ENCODE data around the gene ADCY3.
"Not testable (repeated sequence)": the region's sequence is repeated elsewhere in the genome, so short reads cannot be mapped to it uniquely, and the experiment has no call there.

Gene ADCY3

DNA sequence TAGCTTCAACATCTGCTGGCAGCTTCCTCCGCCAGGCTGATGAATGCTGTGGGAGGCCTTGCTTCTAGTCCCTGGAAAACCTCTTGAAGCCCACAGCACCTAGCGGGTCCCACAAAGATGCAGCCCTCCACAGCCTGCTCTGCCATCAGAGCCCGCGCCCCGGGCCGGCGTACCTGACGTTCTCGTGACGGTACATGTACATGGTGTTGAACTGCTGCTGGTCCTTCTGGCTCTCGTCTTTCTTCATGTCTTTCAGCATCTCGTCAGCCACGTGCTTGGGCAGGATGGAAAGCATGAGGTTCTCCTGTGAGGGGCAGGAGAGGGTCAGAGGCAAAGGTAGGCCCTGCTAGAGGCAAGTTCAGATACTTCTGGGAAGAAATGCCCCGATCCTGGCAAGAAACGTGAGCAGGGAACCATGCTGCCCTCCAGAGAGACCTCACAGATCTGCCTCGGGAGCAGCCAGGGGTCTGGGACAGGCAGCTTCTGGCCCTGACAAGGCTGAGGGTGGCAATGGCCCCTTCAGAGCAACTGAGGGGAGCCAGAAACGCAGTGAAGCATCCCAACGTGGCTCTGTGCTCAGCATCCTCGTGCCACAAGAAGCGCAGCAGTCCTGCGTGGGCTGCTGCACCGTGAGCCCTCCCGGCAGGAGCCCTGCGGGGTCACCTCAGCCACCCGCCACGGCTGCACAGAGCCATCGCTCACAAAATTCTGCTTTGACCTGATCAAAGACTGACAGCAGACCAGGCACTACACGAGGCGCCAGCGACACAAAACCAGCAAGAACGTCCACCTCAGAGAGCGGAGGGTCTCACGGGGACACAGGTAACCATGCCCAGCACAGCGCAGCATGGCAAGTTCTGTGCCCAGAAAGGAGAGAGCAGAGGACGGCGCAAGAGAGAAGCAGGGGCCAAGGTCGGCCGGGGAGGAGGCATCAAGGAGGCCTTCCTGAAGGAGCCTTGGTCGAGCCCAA, 77.7 kb downstream of the ADCY3 start:
- DNase-seq: no peak

DNA sequence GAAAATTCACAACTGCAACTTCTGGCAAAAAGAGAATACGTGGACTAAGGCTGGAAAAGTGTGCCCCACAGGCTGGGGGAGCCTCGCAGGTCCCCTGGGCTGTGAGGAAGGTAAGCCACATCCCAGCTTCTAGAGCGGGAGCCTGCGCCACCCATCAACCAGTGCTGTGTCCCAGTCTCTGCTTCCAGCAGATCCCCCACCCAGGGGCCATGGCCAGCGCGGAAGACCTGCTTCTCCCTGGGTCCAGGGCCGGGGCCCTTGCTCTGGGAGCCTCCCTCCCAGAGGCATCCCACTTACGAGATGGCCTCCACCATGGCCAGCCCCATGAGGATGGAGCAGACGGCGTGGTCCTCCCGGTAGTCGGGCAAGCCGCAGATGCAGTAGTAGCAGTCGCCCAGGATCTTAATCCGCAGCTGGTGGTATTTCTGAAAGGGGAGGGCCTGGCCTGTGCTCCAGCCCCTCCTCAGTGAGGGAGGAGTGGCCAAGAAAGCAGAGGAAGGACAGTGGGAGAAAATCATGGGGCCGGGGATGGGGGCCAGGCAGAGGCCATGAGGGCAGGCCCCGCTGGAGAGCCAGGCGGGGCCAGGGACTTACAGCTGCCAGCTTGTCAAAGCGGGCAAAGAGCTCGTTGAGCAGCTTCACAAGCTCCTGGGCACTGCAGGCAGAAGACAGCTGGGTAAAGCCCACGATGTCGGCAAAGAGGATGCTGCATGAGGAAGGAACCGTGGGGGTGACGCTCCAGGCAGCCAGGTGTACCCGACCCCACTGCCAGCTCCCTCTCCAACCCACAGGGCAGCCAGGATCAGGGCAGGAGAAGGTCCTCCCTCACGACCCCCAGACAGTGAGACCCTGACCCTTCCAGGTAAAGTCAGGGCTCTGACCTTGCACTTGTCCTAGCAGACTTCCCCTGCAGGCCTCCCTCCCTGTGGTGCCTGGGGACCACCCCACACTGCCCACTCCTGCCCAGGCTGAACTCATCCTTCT, 78.8 kb downstream of the ADCY3 start:
- no peak for DNase-seq

DNA sequence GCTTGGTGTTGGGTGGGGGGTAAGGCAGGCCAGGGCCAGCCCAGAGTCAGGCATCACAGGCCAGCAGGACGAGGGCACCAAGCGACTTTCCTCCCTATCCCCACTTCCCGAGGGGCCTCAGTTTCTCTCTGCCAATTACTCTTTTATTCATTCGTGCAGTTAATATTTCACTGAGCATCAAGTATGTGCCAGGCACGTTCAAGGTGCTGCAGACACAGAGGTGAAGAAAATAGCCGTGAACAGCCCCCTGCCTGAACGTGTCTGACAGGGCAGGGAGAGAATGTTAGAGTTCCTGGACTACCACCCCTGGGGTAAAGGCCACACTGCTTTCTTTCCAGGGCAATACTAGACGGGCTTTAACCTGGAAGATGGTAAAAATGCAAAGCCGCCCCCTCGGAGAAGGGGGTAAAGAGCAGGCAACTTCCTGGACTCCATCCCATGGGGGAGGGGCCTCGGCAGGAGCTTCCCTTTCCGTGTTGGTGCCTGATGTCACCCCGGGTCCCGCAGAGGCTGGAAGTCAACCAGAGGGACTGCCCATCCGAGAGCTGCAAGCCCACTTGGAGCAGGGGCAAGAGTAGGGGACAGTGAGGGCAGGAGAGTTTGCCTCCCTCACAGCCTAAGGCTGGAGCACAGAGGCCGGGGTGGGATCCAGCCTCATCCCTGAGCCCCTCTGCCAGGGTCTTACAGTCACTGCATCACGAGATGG, 79.7 kb downstream of the ADCY3 start:
- no peak for DNase-seq

DNA sequence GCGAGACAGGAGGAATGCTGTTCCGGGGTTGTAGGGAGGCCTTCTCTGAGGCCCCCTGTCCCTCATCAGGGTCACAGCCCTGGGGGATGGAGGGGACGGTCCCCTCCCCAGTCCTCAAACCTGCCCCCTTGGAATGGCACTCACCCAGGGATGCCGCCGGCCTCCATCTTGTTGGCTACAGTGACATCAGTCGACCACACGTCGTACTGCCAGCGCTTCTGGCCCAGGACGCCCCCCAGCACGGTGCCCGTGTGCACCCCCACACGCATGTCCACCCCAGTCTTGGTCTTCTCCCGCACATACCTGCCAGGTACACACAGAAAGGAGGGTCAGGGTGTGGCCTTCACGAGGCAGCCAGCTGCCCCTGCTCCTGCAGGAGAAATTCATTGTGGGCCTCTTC, 80.3 kb downstream of the ADCY3 start:
- no peak for DNase-seq

DNA sequence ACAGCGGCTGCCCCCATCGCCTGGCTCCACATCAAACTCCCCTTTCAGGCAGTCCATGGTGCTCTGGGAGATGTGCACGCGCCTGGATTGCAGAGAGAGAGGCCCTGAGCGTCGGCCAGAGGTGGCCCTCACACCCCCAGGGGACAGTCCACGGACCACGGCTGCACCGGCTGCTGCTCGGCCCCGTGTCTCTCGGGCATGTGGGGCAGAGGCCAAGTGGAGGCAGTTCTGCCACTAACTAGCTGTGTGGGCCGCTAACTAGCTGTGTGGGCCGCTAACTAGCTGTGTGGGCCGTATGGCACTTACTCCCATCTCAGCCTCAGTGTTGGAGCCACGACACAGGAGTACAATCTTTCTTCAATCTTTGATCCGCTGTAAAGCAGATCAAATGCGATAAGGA, 81.5 kb downstream of the ADCY3 start:
- no peak for DNase-seq

DNA sequence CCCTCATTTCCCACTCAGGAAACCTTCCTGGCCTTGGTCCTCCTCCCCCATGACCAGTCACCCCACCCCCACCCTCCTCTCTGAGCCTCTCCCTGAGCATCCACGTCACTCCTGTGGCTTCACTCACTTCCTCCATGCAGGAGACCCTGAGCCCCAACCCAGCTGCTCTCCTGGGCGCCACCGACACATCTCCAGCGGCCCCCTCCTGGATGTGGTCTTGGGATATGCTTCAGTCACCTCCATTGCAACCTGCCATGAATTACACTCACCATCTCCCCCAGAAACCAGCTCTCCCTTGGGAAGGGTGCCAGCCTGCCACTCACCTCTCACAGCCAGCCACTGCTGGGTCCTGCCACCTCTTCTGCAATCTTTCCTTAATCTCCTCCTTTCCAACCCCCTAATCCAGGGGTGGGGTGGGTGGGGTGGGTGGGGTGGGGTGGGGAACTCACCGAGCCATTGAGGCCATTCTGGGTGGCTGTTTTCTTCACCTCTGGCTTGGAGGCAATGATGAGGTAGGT, 82.0 kb downstream of the ADCY3 start:
- no peak for DNase-seq

DNA sequence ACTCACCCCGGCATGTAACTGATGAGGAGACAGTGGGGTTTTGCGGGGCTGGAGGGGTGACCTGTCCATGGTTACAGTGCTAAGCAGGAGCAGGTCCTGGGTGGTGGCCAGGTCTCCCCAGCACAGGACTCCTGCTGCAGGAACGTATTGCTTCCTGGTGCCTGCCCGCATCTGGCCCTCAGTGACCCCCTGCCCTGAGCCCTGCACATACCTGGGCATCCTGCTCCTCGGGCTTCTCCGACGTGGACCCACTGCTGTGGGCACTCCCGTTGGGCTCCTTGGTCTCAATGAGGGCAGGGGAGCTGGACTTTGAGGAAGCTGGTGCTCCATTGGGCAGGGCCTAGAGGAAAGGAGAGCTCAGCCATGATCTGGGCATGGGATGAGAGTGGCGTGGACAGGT, 83.3 kb downstream of the ADCY3 start:
- no peak for DNase-seq

DNA sequence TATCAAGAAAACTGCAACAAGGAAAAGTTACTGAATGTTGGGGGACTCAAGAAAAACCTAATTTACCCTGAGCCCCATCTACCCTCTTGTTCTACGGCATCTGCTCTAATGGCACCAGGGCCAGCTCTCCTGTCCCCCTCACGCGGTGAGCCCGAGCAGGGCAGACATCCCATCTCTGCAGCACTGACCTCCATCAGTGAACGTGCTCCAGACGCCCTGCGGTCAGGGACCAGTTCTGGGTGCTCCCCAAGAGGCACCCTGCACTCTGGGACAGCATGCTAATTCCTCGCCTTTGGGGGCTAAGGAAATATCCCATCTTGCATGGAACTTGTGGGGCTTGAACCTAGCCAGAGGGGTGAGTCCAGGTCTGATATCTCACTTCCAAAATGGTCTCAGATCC, 83.8 kb downstream of the ADCY3 start:
- no peak for DNase-seq

DNA sequence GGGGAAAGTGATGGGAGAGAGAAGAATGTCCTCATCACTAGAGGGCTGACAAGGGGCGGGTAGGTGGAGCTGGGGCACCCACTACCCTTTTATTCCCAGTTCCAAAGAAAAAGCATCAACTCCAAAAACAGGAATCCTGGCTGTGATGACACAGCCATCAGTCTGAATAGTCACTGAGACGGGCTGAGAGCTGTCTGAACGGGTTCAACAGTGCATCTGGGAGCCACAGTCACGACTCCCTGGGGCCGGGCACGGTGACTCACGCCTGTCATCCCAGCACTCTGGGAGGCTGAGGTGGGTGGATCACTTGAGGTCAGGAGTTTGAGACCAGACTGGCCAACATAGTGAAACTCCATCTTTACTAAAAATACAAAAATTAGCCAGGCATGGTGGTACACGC, 84.6 kb downstream of the ADCY3 start:
- not testable (repeated sequence) for DNase-seq

DNA sequence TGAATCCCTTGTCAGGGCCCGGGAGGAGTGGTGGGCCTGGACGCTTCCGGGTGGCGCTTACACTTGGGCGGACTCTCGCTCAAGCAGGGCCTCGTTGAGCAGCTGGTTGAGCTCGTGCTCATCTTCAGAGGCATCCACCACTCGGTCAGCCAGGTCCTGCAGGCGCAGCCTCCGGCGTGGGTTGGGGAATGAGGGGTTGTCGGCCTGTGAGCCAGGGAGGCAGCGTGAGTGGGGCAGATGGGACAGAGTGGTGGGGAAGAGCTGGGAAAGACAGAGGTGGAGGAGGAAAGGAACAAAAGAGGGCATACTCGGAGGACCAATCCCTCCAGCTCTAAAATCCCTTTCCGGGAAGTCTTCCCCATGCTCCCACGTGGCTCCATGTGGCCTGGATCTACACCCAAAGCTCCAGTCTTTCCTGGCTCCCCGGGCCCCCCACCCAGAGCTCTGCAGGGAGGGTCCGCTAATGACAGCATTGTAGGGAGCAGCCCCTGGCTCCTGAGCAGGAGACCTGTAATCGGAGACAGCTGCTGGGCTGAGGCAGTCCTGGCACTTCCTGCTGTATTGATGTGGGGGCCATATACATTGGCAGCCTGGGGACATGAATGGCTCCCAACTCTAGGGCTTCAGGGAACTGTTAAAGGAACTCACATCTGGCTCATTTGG, 85.2 kb downstream of the ADCY3 start:
- DNase-seq: no peak

DNA sequence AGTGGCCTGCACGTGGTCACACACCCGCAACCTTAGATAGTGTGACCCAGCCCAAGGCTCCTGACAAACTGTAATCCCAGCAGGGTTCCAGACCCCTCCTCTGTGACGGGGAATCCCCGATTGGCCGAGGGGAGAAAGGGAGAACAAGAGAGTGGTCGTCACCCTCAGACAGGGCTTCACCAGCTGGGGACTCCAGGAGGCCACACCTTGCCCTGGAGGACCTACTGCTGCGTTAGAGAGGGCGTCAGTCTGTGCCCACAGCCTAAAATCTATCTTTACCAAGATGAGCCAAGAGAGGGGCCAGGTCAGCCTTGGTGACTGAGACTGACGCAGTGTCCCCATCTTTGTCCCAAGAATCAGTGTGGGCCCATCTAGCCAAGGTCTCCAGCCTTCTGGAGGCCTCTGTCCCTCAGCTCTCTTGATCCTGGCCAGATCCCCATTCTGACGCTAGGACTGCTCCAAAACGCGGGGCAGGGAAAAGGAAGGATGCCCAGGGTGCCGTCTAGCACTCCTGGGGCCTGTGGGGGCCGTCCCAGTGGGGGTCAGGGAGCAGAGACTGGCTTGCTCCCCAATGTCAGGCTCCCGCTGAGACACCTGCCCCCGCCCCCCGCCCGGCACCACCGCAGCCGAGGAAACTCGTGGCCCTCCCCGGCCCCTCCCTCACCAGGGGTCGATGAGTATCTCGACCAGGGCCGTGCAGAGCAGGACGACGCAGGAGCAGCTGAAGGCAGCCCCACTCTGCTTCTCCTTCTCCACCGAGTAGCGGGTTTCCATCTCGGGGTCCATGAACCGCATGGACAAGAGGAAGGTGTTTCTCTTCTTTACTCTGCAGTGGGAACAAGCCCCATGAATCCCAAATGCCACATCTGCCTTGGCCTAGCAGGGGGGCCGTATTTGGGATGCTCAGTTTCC, 86.0 kb downstream of the ADCY3 start:
- DNase-seq: no peak

DNA sequence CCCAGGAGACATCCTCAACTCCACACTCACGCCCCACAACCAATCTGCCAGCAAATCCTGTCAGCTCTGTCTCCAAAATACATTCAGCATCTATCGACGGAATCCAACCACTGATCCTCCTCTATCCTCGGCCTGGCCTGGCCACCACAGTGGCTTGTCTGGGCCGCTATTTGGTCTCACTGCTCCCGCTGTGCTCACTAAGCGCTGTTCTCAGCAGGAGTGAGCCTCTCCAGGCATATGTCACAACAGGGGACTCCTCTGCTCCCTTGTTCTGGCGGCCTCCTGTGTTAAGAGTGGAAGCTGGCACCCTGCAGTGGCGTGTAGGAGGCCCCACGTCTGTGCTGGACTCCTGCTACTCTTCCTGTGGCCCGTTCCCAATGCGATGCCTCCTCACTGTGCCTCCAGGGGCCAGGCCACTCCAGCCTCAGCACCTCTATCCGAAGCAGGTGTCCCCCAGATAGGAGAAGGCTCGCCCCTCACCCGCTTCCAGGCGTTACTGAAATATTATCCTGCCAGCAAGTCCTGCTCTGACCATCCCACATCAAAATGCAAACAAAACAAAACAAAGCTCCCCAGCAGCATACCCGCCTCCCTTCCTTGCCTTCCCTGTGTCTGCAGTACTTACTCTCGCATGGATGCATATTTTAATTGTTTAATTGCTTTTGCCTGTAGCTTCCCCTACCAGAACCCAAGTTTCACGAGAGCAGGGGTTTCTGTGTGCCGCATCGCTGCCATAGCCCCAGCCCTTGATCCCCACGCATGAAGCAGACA, 86.9 kb downstream of the ADCY3 start:
- DNase-seq: peak; percentile 98

DNA sequence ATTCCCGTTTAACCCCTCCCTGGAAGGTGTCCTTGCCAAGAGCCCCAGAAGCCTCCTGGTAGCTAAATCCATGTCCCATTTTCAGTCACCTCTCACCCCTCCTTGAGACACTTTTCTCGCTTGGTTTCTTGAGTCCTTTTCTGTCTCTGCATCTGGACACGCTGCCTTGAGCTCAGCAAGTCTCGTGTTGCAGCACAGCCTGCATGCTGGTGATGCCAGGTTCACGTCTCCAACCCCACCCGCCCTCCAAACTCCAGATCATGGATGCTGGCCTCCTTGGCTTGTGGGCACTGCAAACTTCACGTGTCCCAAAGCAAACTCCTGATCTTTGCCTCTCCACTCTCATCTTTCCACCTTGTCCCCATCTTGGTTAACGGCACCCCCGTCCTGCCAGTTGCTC, 87.5 kb downstream of the ADCY3 start:
- no peak for DNase-seq

DNA sequence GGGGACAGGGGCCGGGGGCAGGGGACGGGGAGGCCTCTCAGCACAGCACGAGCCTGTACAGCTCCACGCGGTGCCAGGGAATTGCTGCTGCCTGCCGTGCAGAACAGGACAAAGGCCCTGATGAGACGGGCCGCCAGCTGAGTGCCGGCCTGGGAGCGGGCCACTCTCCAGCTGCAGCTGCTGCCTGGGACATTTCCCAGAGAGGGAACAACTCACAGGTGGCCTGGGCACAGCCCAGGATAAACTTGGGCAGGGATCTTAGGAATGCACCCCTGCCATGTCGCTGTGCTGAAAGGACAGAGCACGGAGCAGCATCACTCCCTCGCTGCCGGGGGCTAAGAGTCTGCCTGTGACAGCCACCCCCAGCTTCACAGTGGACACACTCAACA, 88.0 kb downstream of the ADCY3 start:
- peak; percentile 51 for DNase-seq

DNA sequence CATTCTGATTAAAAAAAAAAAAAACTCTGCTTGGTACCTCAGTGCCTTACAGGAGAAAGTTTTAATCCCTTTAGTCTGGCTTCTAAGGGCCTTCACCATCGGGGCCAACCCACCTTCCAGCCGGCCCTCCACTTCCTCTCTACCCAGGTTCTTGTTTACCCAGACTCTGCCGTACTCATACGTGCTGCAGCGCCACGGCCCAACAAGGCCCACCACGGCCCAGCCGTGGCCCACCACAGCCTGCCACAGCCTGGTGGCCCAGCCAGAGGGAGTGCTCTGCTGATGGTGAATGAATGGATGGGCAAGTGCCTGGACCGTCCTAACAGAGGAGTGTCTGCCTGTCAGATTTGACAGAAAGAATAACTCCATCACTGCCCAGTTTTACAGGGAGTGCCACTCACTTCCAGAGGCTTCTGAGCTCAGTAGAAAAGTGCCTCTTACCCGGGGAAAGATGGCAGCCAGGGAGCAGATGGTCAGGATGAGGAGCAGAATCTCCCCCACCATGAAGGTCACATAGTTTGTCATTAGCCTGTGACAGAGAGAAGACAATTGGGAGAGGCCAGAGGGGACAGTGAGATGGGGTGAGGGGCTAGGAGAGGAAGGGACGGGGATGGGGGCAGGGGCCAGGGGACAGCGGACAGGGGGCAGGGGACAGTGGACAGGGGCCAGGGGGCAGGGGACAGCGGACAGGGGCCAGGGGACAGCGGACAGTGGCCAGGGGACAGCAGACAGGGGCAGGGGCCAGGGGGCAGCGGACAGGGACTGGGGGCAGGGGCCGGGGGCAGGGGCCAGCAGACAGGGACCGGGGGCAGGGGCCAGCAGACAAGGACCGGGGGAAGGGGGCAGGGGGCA, 88.6 kb downstream of the ADCY3 start:
- no peak for DNase-seq

DNA sequence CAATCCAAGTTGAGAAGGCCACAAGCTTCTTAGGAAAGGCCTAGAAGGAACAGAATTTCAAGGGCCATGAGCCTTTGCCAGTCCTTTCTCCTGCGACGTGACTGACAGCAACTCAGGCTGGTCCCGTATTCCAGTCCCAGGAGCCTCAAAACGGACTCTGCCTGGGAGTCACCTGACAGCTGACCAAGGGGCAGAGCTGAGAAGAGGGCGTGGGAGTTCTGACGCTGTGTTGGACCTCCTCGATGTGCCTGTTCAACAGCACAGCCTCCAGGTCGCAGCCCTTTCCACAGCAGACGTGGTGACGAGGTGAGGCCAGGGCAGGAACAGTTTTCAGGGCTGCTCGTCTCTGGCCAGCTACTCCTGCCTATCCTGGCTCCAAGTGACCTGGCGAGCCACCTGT, 89.3 kb downstream of the ADCY3 start:
- DNase-seq: no peak

DNA sequence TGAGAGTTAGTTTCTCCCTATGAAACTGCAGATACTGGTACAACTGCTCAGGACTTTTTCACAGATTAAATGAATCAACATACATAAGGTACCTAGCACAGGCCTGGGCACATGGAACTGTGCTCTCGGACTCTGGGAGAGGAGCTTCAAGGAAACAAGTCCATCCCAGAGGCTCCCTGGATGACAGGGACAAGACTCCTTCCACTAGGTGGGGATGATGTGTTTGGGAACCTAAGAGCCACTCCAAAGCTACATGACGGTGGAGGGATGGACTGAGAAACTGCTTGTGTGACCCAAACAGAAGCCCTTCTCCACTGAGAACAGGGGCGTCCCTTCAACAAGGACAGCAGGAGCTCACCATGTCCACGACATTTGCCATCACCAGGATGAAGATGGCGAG, 89.7 kb downstream of the ADCY3 start:
- DNase-seq: no peak

DNA sequence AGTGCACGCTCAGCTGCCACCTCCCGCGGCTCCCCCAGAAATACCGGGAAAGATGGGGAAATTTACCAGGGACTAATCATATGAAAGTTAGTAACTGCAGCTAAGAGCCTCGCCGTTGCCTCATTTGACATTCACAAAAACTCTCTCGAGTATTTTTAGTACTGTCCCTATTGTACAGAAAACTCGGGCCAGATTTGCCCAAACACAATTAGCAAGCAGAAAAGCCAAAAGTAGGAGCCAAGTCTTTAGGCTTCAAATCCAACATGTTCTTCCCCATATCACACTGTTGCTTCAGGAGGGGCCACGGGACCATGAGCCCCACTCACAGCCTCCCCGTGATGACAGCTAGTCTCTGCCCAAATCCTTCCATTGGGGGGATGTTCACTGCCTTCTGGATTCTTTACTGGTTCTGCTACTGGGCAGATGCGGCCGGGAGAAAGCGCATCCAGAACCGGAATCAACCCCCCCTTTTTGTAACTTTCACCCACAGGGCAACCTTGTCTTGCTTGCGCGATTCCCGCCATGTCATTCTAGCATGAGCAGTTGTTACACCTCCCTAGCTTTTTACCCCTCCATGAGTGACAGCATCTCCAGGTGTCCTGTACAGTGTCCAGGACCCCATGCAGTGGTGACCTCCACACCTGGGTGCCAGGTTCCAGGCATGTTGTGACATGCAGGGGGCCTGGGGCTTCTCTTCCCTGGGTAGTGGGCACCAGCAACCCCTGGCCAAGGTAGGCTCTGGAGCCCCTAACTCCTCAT, 91.6 kb downstream of the ADCY3 start:
- no peak for DNase-seq
